ENCODE measurements around the gene SPON1.

The SPON1 gene

DNA sequence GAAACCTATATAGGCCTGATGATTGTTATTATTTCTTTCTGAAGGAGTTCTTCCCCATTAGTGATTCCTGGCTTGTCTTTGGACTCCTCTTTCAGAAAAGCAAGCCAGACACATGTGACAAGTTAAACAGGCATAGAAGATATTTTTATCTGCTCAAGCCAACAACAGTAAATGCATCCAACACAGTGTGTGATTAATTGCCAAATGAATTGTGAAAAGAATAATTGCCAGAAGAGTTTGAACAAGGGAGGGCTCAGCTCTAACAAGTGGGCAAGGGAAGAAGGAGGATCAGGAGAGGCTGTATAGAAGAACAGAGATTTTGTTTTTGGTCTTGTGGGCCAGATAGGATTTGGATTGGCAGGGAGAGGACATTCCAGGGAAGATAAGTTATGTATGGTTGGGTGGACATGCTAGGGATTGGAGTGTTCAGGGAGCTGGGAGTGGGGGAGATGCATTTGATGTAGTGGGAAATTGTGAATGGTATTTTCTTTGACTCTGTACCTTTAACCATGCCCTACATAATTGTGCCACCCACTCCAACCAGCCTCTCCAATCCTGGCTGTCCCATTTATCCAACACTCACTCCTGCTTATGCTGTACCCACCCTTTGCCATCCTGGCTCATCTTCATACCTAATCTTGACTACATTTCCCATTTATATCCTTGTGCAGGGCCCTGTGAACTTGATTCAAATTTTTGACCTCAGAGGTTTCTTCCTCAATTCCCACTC, 223.7 kb downstream of the SPON1 start:
- no peak for DNase-seq (ENCODE audit: low read depth, low spot score)

DNA sequence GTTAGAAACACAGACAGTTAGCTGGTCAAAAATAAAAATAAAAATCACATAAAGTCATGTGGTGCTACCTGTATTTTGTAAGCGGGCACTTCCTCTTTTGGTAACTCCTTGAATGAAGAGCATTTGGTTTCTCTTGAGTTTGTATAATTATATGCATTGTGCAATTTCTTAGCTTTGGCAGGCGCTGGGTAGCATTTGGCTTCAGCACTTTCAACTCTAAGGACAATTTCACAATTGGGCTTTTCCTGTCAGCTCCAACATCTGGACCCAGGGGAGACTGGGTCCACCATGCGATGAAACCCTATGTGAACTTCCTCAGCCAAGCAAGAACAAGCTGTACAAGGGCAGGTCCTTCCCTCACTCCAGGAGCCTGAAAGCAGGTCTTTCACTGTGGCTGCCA, 227.4 kb downstream of the SPON1 start:
- no peak for DNase-seq (ENCODE audit: low read depth, low spot score)

DNA sequence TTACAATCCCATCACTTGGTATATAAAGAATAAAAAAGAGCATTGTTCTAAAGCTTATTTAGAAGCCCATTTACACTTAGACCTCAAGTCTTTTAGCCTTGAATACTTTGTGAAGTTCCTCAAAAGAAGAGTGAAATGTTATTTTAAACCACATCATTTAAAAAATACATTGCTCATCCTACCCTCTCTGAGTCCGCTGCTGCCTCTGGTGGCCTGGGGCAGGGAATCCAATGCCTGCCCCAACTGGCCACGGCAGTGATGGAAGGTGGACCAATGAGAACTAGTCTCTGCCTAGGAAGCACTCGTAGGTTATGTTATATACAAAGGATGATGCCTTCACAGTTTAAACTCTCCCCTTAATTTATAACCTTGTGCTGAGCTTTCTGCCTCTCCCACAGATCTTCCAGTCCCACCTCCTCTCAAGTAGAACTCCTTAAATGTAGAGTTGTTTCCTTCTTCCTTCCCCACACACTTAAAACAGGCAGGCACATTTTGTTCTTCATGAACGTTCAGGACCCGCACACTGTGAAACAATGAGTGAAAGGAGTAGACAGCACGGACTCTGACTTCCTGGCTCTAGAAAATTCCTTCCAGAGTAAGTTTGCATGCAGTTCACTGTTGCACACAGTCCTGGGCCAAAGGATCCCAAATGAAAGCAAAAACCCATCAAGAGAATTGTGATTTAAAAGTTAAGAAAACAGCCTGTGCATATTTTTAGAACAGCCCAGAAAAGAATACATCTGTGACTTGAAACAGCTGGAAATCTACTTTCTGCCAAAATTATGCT, 228.7 kb downstream of the SPON1 start:
- no peak for DNase-seq (ENCODE audit: low read depth, low spot score)

DNA sequence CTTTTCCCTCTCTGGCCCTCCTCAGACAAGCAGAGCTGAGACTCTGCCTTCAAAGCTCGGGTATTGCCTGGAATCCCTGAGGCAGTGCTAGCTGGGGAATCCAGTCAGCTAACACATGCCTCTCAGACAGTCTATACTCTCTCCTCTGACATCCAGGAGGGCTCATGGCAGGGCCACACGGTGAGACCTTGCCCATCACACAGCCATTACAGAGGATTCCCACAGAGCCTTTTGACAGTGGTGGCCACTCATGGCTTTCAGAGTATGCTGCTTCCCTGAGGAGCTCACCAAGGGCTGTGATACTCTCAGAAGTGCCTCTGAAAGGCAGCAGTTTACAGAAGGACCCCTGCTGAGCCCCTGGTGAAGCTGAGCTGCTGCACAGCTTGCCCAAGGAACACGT, 231.1 kb downstream of the SPON1 start:
- no peak for DNase-seq (ENCODE audit: low read depth, low spot score)

DNA sequence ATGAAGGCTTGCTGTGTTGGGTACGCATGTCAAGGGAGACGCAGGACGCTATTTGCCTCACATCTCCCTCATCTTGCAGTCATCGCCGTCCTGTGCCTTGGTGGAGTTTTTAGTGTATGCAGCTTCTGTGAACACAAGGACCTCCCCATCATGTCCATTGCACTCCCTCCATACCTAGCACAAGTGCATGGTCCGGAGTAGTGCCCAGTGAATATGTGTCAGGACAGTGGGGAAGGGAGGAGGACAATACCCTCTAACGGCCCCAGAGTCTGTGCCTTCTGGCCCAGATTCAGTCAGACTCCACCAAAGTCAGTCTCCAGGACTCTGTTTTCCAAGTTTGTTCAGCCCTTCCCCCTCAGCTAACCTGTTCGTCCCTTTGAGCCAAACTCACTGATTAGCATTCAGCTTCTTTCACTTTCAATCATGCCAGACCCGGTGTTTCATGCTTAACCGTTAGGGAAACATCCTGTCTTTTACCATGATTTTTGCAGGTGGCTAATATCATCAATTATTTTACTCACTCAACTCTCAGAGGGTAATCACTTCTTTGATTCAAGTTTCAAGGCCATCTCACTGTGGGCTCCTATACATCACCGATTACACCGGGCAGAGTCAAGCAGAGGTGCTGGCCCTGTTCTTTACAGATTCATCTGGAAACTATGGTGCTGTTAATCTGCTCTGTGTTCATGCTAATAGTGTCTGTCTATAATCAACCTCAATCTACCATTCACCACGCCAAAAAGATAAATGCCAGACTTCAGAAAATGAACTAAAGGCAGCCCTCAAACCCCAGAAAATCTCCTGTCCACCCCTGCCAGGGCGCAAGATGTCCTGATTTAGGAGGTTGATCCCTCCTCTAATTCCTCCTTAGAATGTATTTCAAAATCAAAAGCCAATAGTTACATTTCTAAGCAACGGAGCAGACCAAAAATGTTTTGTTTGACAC, 240.0 kb downstream of the SPON1 start:
- no peak for DNase-seq (ENCODE audit: low read depth, low spot score)

DNA sequence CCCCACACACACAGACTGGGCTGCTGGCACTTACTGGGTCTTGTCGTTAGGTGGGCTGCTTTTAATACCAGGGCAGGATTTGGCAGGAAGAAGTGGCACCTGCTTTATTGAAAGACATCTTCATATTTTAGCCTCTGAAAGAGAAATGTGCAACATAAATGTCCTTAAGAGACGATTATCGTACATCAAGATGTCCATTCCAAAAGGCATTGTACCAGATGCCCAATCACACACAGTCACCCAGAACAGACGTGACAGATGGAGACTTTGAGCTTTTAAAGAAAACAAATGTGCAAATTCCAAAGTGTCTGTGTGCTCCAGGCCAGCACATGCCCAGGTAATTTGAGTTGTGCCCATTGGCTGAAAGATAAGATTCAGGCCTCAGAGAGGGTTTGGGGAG, 240.8 kb downstream of the SPON1 start:
- DNase-seq (ENCODE audit: low read depth, low spot score), result no peak

DNA sequence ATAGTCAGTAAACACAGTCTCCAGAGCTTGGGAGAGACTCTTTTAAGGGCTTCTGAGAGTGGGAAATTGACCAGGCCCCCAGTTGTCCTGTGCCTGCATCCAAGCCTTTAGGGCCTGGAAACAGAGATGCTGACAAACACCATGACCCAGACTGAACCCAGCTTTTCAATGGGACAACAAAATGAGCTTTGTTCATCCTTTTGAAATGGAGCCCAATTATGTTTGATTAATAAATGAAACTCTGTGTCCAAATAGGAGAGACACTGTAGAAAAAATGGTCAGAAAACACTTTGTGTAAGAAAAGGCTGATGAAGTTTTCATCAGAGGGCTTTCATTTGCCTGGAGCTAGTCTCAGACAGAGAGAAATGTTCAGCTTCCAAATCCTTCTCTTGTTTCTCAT, 250.5 kb downstream of the SPON1 start:
- no peak for DNase-seq (ENCODE audit: low read depth, low spot score)

DNA sequence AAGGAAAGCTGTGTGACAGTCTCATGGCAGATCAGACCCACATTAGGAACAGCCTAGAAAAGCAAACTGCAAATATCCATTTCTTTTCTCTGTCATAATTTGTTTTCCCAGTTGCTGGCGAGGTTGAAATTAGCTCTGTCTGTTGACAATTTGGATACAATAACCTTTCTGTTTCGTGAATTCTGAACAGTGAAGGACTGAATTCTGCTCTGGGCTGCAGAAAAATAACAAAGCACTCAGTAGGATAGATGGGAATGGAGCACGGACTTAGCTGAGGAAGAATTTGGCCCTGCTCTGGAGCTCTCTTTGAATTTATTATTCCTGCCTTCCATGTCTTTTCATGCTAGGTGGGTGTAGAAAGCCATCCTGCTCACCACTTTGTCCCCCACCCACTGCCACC, 256.2 kb downstream of the SPON1 start:
- DNase-seq (ENCODE audit: low read depth, low spot score), result no peak

DNA sequence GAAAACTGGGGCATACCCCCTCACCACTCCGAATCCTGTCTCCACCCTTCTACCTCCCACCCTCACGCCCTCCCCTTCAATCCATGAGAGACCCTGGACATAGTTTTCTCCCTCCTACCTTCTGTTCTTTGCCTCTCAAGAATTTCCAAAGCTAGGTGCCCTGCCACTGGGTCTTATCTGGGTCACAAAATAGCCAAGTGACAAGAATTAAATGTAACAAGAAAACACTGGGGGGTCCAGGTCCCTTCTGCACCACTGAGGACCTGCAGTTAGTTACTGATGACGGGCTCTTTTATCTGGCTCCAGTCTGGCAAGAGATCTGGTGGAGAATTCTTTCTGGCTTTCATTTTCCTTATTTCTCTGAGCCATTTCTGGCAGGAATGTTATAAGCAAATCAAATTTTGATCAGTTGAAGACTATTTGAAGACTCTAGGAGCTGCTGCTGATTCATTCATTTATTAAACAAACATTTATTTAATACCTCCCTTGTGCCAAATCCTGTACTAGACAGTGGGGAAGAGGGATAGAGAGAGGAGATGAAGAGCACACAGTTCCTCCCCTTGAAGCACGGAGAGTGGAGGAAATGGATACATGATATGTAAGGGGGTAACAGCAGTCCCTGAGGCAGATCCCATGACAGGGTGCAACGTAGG, 261.2 kb downstream of the SPON1 start:
- DNase-seq (ENCODE audit: low read depth, low spot score), result no peak

DNA sequence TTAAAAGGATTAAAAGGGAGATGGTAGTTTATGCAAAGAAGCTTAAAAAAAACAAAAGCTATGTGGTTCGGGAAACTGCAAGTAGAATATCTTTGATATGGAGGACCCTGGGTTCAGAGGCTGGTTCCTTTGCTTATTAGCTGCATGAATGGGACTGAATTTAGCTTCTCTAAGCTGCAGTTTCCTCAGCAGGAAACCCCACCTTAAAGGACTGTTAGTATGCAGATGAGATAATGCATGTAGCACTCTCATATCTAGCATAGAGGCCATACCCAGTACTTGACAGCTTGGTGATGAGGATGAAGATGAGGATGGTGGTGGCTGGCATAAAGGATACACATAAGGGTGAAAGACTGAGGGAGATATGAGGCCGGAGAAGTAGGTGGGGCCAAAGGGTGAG, 261.9 kb downstream of the SPON1 start:
- DNase-seq (ENCODE audit: low read depth, low spot score), result no peak

DNA sequence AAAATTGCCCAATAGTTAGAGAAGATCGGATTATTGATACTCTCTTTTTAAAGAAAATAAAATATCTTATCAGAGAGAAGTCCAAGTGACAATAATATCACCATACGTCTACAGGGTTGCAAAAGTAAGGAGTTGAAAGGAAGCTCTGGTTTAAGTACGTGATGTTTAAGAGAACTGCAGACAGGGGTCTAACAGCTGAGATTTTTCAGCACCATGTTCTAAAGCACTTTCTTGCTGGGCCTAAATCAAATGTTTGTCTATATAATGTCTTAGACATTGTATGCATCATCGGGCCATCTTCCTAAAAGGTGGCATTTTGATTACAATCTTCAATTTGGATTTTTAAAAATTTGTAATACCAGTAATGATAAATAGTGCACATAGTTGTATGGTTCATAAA, 263.1 kb downstream of the SPON1 start:
- no peak for DNase-seq (ENCODE audit: low read depth, low spot score)

DNA sequence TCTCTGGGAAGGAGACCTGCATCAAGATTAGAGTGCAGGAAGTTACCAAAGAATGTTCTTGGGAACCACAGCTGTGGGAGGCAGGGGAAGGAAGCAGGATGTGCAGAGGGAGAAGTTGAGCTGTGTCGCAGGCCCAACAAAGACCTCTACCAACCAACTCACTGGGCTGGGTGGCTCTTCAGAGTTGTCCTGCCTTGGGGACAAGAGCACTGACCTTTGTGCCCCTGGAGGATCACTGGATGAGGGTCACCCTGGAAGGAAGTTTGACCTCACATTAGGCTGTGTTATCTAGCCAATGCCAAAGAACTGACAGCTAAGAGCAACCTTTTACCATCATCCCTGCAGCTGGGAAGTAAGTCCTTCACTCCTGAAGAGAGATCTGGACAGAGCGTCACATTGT, 265.8 kb downstream of the SPON1 start:
- no peak for DNase-seq (ENCODE audit: low read depth, low spot score)

DNA sequence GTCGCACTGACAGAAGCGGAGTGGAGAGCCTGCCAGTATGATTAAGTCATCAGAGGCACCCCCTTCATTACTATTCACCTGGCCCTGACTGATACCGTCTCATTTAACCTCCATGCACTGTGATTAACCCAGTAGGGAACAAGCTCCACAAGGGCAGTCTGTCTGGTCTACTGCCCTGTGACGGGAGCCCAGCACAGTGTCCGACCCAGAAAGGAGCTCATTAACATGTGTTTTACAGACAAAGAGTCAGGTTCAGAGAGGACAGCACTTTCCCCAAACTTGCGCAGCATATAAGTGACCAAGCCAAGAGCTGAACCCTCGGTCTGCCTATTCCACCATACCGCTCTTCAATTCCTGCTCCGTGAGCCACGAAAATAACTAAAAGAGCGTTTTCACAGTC, 266.9 kb downstream of the SPON1 start:
- DNase-seq (ENCODE audit: low read depth, low spot score), result no peak

DNA sequence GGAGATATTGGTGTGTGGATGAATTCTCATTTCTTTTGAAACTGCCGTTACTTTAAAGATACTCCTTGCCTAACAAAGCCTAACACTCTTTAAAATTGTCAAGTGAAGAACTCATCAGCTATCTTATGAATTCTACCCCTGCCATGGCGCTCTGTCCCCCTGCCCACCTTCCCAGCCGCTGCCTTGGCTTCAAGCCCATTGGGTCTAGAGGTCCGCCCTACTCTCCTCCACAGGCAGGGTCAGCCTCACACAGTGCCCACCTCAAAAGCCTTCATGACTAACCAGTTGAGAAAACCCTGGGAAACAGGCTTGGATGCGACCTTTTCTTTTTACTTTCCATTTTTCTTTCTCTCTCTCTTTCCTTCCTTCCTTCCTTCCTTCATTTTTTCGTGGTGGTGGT, 267.9 kb downstream of the SPON1 start:
- DNase-seq (ENCODE audit: low read depth, low spot score), result no peak

DNA sequence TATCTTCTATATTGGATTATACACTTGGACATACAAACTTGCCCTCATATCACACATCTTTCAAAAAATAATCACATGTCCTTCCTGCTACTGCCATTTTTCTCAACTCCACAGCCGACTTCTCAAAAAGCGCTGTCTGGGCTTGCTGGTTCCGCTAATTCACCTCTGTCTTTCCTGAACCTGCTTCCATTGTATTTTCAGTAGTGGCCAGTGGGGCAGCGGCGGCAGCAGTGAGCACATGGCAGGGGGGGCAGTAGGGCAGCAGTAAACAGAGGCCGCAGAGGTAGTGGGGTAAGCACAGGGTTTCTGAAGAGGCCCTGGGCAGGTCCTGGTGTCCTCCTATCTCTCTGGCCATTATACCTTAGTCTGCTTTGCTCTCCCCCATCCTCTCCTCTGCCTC, 270.1 kb downstream of the SPON1 start:
- no peak for DNase-seq (ENCODE audit: low read depth, low spot score)

DNA sequence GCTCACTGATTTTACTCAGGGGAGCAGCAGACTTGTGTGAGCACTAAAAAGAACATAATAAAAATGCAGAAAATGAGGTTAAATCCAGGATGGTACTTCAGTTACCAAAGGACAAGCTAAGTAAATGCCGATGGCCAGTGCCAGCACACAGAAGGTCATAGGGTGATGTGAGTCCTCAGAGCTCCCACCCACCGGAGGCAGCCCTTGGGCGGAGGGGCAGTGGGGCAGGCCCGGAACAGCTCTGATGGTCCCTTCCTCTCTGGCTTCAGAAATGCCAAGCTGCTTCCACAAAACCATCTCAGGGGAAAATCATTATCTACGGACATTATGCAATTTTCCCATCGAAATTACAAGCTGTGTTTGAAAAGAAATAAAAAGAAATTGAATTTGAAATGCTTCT, 271.9 kb downstream of the SPON1 start:
- no peak for DNase-seq (ENCODE audit: low read depth, low spot score)

DNA sequence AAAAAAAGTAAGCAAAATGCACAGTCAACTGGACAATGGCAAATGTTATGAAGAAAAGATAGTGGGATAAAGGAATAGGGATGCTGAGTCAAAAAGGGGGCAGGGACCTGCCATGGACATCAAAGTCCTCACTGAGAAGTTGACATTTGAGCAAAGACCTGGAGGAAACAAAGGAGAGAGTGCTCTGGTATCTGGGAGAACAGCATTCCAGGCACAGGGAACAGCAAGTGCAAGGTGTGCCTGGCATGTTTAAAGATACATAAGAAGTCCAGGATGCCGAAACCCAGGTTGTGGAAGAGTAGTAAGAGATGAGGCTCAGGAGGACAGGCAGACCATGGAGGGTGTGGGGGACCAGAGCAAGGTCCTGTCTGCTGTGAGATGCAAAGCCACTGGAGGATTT, 273.2 kb downstream of the SPON1 start:
- no peak for DNase-seq (ENCODE audit: low read depth, low spot score)

DNA sequence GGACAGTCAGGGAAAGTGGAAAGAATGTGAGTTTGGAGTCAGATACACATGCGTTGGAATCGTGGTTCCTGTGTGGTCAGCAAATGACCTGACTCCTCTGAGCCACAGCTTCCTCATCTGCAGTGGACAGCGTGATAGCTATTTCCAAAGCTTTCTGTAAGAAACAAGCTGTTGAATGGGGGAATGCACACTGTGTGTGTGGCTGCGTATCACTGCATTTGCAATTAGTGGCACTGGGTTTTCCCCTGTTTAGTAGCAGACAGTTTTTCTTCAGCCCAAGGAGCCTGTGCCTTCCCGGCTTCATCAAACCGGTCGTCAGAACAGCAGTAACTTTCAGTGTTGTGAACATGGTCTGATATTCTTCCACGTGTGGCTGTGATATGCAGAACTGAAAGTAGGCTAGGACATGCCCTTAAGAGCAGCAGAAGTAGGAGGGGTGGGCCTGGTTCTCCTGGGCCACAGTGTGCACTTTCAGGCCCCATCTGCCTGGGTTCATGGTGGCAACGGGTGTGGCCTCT, 275.0 kb downstream of the SPON1 start:
- DNase-seq (ENCODE audit: low read depth, low spot score), result no peak

DNA sequence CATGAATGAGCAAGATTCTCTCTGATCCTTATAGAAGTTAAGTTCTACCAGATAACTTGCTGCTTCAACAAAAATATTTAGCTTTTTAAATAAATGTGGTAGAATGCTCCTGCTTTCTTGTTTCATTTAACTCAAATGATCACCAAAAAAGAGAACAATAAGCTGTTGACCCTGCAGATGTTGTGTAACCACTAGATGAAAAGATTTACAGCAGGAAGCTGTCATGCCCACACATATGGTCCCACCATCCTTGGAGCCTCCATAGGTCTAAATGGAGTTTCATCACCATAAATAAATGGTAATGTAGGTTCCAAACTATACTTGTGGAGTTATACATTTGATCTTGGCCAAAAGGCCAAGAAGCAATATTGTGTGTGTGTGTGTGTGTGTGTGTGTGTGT, 277.7 kb downstream of the SPON1 start:
- DNase-seq (ENCODE audit: low read depth, low spot score), result no peak

DNA sequence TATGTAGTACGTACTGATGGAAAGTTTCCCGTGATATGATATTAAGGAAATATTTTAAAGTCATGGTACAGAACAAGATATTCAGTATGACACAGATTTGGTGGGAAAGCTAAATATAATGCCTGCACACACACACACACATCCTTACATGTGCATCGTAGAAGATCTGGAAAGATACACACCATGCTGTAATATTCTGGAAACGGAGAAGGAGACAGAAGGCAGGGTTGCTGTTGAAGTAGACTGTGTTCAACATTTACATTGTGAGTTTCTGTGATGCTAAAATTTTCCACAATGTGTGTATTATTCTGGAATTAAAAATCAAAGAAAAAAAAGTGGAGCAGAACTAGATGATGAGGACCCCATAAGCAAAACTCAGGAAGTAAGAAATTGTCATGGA, 278.4 kb downstream of the SPON1 start:
- no peak for DNase-seq (ENCODE audit: low read depth, low spot score)

DNA sequence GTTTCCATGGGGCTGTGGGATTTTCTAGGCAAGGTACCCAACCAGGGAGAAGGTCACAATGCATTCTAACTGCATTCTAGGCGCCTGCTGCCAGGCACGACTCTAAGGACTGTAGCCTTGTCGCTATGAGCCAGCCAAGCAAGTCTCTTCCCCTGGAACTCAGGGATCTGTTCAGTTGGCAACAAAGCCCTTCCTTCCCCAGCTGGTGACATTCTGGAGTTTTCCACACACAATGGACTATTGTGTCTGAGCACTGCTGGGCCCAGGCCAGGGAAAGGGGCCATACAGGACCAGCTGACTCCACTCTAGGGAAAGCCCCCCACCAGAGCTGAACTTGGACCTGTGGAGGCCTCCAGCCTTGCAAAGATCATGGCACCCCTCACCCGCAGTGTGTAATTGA, 279.7 kb downstream of the SPON1 start:
- no peak for DNase-seq (ENCODE audit: low read depth, low spot score)

DNA sequence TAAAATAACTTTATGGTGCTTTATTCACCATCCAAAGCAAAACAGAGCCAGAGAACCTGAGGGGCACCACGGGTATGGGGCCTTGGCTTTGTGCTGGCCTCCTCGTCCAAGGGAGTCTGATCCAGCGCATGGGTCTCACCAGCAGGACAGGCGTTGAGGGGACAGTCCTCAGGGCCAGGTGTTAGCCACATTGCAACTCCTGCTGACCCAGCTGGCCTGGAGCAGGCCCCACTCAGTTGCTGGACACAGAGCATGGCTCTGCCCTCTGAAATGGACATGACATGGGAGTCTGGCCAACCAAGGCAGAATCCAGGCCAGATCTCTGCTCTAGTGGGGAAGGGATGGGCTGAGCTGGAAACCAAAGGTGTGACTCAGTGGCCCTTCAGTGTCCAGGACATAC, 280.2 kb downstream of the SPON1 start:
- DNase-seq (ENCODE audit: low read depth, low spot score), result no peak

All from activated CD4-positive, CD25-positive, alpha-beta regulatory T cell treated with anti-CD3 and anti-CD28 coated beads, Interleukin-2, amount 50 U/mL, for 16 hours (primary cell).